Measurements from ENCODE around the gene DTD2.
A peak's percentile ranks its signal among the peaks of the same experiment; 100 is the strongest.

The DTD2 gene

GRCh38 chr14:31411218-31411727 lies 46.0 kb downstream of the DTD2 start:
- TF ChIP-seq CTCF (conservative IDR thresholded peaks at IDR 0.05) = no peak
- H3K27ac ChIP-seq = no peak overlapping the region

GRCh38 chr14:31410048-31410650 lies 47.2 kb downstream of the DTD2 start:
- TF ChIP-seq CTCF (conservative IDR thresholded peaks at IDR 0.05) = no peak
- no peak overlapping the region for H3K27ac ChIP-seq

GRCh38 chr14:31408421-31408820 lies 48.9 kb downstream of the DTD2 start:
- H3K27ac ChIP-seq = no peak overlapping the region
- TF ChIP-seq CTCF (conservative IDR thresholded peaks at IDR 0.05) = no peak

- no peak overlapping the region for H3K27ac ChIP-seq
- TF ChIP-seq CTCF (conservative IDR thresholded peaks at IDR 0.05) = no peak
These were observed 51.6 kb downstream of the DTD2 start for GRCh38 chr14:31405599-31406232.

GRCh38 chr14:31405106-31405505 lies 52.2 kb downstream of the DTD2 start:
- no peak overlapping the region for H3K27ac ChIP-seq
- no peak for TF ChIP-seq CTCF (conservative IDR thresholded peaks at IDR 0.05)

GRCh38 chr14:31403707-31404106 lies 53.6 kb downstream of the DTD2 start:
- H3K27ac ChIP-seq = peak overlapping the region; percentile 10; the same call in 1 of the 2 replicates
- no peak for TF ChIP-seq CTCF (conservative IDR thresholded peaks at IDR 0.05)

- no peak for TF ChIP-seq CTCF (conservative IDR thresholded peaks at IDR 0.05)
- H3K27ac ChIP-seq = peak overlapping the region; percentile 10; the same call in 1 of the 2 replicates
These were observed 54.4 kb downstream of the DTD2 start for GRCh38 chr14:31402764-31403439.

All from VCaP (cell line).